ENCODE data around the gene C1orf226. TPM values are rescaled to one million over a fixed set of nuclear protein-coding genes. Genes with fewer than 3 reads are reported as not detected.

The C1orf226 gene
- total and polyA plus RNA-seq, 3 donors from 2014 or later: 4.2 to 7.5 (median 6.5) TPM

- DNase-seq: no peak
- intact Hi-C loops (cut with DNase I; ENCODE audit: low total_unique reads): no loop called here
- Histone ChIP-seq H3K9me3 (no peaks in the 10 kb centered on the region), H3K4me1 (peaks cover 4% of the 10 kb centered on the region), H3K27me3 (no peaks in the 10 kb centered on the region), H3K36me3 (ENCODE audit: low read depth, missing control alignments) (no peaks in the 10 kb centered on the region), H3K27ac (no peak overlapping the region), H3K4me3 (no peak overlapping the region)
- TF ChIP-seq, protein P1, sequence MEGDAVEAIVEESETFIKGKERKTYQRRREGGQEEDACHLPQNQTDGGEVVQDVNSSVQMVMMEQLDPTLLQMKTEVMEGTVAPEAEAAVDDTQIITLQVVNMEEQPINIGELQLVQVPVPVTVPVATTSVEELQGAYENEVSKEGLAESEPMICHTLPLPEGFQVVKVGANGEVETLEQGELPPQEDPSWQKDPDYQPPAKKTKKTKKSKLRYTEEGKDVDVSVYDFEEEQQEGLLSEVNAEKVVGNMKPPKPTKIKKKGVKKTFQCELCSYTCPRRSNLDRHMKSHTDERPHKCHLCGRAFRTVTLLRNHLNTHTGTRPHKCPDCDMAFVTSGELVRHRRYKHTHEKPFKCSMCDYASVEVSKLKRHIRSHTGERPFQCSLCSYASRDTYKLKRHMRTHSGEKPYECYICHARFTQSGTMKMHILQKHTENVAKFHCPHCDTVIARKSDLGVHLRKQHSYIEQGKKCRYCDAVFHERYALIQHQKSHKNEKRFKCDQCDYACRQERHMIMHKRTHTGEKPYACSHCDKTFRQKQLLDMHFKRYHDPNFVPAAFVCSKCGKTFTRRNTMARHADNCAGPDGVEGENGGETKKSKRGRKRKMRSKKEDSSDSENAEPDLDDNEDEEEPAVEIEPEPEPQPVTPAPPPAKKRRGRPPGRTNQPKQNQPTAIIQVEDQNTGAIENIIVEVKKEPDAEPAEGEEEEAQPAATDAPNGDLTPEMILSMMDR (IDR thresholded peaks at IDR 0.05): no peak
- TF ChIP-seq POLR2A (IDR thresholded peaks at IDR 0.05): no peak
- WGBS, 2 donors: 87 to 98% methylated on average over 5 to 6 of the region's 6 CpGs
Observed at GRCh38 chr1:162384116-162384515, 2.6 kb downstream of the C1orf226 start.

GRCh38 chr1:162384601-162385279, 3.2 kb downstream of the C1orf226 start:
- Histone ChIP-seq H3K4me1 (peaks cover 11% of the 10 kb centered on the region), H3K27ac (no peak overlapping the region), H3K4me3 (no peak overlapping the region), H3K36me3 (ENCODE audit: low read depth, missing control alignments) (no peaks in the 10 kb centered on the region), H3K9me3 (no peaks in the 10 kb centered on the region), H3K27me3 (no peaks in the 10 kb centered on the region)
- no peak for TF ChIP-seq POLR2A (IDR thresholded peaks at IDR 0.05)
- TF ChIP-seq, protein P1 (IDR thresholded peaks at IDR 0.05): no peak
- intact Hi-C loops (cut with DNase I; ENCODE audit: low total_unique reads): no loop called here
- 88 to 96% methylated on average over 10 of the region's 10 CpGs for WGBS, 2 donors
- no peak for DNase-seq

- H3K4me1 ChIP-seq: peaks cover 11% of the 10 kb centered on the region
- H3K9me3 ChIP-seq: no peaks in the 10 kb centered on the region
- no peak overlapping the region for H3K4me3 ChIP-seq
- TF ChIP-seq, protein P1 (IDR thresholded peaks at IDR 0.05): no peak
- no peak for TF ChIP-seq POLR2A (IDR thresholded peaks at IDR 0.05)
- no peaks in the 10 kb centered on the region for H3K36me3 ChIP-seq (ENCODE audit: low read depth, missing control alignments)
- H3K27ac ChIP-seq: no peak overlapping the region
- no peak for DNase-seq
- no peaks in the 10 kb centered on the region for H3K27me3 ChIP-seq
- WGBS, 2 donors: 80 to 89% methylated on average over 3 of the region's 3 CpGs
- intact Hi-C loops (cut with DNase I; ENCODE audit: low total_unique reads): no loop called here
Observed at GRCh38 chr1:162385280-162385623, 3.7 kb downstream of the C1orf226 start.

DNA sequence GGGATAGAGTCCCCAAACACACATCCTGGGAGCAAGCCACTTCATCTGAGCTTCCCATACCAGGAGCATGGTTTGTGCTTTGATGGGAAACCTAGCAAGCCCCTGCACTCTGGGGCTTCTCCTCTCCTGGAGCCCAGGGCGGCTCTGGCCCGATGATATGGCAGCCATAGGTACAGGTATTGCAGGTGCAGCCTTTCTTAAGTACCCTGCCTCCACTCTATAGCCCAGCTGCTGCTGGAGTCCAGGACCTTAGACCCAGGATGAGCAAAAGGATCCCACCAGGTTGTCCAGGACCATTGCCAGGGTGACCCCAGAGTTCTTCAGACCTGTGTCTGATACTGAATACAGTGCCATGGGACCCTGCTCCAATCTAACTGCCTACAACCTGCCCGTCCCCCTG, 4.2 kb downstream of the C1orf226 start:
- H3K4me3 ChIP-seq: no peak overlapping the region
- H3K4me1 ChIP-seq: peaks cover 11% of the 10 kb centered on the region
- H3K27me3 ChIP-seq: no peaks in the 10 kb centered on the region
- 84% methylated on average over 3 of the region's 3 CpGs; no CpG with 5 or more reads in 1 of the 2 donors for WGBS, 2 donors
- TF ChIP-seq, protein P1 (IDR thresholded peaks at IDR 0.05): no peak
- TF ChIP-seq POLR2A (IDR thresholded peaks at IDR 0.05): no peak
- DNase-seq: no peak
- H3K27ac ChIP-seq: no peak overlapping the region
- no peaks in the 10 kb centered on the region for H3K9me3 ChIP-seq
- no peaks in the 10 kb centered on the region for H3K36me3 ChIP-seq (ENCODE audit: low read depth, missing control alignments)
- intact Hi-C loops (cut with DNase I; ENCODE audit: low total_unique reads): no loop called here
